ENCODE measurements around the gene TRIM56. TPM values are rescaled to one million over a fixed set of nuclear protein-coding genes. Genes with fewer than 3 reads are reported as not detected.

TRIM56 gene
- total RNA-seq, 1 experiment from 2014 or later = 23.1 TPM

DNA sequence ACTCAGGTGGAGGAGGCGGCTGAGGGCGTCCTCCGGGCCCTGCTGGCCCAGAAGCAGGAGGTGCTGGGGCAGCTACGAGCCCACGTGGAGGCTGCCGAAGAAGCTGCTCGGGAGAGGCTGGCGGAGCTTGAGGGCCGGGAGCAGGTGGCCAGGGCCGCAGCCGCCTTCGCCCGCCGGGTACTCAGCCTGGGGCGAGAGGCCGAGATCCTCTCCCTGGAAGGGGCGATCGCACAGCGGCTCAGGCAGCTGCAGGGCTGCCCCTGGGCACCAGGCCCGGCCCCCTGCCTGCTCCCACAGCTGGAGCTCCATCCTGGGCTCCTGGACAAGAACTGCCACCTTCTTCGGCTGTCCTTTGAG lies 2.8 kb downstream of the TRIM56 start (continued):
- TF ChIP-seq ZNF138 (CRISPR knock-in tag; conservative IDR thresholded peaks at IDR 0.05) (no peak), NR1H2 (CRISPR knock-in tag; IDR thresholded peaks at IDR 0.05) (no peak), RORB (CRISPR knock-in tag; IDR thresholded peaks at IDR 0.05) (no peak)
- TF ChIP-seq, protein P1, sequence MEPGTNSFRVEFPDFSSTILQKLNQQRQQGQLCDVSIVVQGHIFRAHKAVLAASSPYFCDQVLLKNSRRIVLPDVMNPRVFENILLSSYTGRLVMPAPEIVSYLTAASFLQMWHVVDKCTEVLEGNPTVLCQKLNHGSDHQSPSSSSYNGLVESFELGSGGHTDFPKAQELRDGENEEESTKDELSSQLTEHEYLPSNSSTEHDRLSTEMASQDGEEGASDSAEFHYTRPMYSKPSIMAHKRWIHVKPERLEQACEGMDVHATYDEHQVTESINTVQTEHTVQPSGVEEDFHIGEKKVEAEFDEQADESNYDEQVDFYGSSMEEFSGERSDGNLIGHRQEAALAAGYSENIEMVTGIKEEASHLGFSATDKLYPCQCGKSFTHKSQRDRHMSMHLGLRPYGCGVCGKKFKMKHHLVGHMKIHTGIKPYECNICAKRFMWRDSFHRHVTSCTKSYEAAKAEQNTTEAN (CRISPR knock-in tag; IDR thresholded peaks at IDR 0.05) = no peak
- TF ChIP-seq, protein P2, sequence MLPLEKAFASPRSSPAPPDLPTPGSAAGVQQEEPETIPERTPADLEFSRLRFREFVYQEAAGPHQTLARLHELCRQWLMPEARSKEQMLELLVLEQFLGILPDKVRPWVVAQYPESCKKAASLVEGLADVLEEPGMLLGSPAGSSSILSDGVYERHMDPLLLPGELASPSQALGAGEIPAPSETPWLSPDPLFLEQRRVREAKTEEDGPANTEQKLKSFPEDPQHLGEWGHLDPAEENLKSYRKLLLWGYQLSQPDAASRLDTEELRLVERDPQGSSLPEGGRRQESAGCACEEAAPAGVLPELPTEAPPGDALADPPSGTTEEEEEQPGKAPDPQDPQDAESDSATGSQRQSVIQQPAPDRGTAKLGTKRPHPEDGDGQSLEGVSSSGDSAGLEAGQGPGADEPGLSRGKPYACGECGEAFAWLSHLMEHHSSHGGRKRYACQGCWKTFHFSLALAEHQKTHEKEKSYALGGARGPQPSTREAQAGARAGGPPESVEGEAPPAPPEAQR (CRISPR knock-in tag; IDR thresholded peaks at IDR 0.05) = no peak

DNA sequence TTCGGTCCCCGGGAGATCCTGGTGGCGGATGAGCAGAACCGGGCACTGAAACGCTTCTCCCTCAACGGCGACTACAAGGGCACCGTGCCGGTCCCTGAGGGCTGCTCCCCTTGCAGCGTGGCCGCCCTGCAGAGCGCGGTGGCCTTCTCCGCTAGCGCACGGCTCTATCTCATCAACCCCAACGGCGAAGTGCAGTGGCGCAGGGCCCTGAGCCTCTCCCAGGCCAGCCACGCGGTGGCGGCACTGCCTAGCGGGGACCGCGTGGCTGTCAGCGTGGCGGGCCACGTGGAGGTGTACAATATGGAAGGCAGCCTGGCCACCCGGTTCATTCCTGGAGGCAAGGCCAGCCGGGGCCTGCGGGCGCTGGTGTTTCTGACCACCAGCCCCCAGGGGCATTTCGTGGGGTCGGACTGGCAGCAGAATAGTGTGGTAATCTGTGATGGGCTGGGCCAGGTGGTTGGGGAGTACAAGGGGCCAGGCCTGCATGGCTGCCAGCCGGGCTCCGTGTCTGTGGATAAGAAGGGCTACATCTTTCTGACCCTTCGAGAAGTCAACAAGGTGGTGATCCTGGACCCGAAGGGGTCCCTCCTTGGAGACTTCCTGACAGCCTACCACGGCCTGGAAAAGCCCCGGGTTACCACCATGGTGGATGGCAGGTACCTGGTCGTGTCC lies 3.7 kb downstream of the TRIM56 start:
- H3K27ac Mint-ChIP-seq = no peak overlapping the region
- POLR2A ChIA-PET = no interaction called here
- no peak overlapping the region for H3K4me3 Mint-ChIP-seq
- H3K27me3 Mint-ChIP-seq (ENCODE audit: low read depth) = no peaks in the 10 kb centered on the region
- H3K36me3 Mint-ChIP-seq = peaks cover 23% of the 10 kb centered on the region
- TF ChIP-seq, protein P3, sequence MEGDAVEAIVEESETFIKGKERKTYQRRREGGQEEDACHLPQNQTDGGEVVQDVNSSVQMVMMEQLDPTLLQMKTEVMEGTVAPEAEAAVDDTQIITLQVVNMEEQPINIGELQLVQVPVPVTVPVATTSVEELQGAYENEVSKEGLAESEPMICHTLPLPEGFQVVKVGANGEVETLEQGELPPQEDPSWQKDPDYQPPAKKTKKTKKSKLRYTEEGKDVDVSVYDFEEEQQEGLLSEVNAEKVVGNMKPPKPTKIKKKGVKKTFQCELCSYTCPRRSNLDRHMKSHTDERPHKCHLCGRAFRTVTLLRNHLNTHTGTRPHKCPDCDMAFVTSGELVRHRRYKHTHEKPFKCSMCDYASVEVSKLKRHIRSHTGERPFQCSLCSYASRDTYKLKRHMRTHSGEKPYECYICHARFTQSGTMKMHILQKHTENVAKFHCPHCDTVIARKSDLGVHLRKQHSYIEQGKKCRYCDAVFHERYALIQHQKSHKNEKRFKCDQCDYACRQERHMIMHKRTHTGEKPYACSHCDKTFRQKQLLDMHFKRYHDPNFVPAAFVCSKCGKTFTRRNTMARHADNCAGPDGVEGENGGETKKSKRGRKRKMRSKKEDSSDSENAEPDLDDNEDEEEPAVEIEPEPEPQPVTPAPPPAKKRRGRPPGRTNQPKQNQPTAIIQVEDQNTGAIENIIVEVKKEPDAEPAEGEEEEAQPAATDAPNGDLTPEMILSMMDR (IDR thresholded peaks at IDR 0.05) = no peak
- no peak for TF ChIP-seq NFYB (CRISPR knock-in tag; conservative IDR thresholded peaks at IDR 0.05; ENCODE audit: low read depth)
- no peak for TF ChIP-seq ZNF396 (CRISPR knock-in tag; IDR thresholded peaks at IDR 0.05; ENCODE audit: borderline replicate concordance)
- no peak for TF ChIP-seq SMAD3 (CRISPR knock-in tag; IDR thresholded peaks at IDR 0.05; ENCODE audit: borderline replicate concordance)
- TF ChIP-seq, protein P4, sequence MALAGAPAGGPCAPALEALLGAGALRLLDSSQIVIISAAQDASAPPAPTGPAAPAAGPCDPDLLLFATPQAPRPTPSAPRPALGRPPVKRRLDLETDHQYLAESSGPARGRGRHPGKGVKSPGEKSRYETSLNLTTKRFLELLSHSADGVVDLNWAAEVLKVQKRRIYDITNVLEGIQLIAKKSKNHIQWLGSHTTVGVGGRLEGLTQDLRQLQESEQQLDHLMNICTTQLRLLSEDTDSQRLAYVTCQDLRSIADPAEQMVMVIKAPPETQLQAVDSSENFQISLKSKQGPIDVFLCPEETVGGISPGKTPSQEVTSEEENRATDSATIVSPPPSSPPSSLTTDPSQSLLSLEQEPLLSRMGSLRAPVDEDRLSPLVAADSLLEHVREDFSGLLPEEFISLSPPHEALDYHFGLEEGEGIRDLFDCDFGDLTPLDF (CRISPR knock-in tag; IDR thresholded peaks at IDR 0.05) = no peak
- no peak for TF ChIP-seq IRF2 (CRISPR knock-in tag; IDR thresholded peaks at IDR 0.05; ENCODE audit: borderline replicate concordance, low read depth)
- TF ChIP-seq, protein P5, sequence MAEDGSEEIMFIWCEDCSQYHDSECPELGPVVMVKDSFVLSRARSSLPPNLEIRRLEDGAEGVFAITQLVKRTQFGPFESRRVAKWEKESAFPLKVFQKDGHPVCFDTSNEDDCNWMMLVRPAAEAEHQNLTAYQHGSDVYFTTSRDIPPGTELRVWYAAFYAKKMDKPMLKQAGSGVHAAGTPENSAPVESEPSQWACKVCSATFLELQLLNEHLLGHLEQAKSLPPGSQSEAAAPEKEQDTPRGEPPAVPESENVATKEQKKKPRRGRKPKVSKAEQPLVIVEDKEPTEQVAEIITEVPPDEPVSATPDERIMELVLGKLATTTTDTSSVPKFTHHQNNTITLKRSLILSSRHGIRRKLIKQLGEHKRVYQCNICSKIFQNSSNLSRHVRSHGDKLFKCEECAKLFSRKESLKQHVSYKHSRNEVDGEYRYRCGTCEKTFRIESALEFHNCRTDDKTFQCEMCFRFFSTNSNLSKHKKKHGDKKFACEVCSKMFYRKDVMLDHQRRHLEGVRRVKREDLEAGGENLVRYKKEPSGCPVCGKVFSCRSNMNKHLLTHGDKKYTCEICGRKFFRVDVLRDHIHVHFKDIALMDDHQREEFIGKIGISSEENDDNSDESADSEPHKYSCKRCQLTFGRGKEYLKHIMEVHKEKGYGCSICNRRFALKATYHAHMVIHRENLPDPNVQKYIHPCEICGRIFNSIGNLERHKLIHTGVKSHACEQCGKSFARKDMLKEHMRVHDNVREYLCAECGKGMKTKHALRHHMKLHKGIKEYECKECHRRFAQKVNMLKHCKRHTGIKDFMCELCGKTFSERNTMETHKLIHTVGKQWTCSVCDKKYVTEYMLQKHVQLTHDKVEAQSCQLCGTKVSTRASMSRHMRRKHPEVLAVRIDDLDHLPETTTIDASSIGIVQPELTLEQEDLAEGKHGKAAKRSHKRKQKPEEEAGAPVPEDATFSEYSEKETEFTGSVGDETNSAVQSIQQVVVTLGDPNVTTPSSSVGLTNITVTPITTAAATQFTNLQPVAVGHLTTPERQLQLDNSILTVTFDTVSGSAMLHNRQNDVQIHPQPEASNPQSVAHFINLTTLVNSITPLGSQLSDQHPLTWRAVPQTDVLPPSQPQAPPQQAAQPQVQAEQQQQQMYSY (CRISPR knock-in tag; IDR thresholded peaks at IDR 0.05) = no peak
- TF ChIP-seq, protein P6, sequence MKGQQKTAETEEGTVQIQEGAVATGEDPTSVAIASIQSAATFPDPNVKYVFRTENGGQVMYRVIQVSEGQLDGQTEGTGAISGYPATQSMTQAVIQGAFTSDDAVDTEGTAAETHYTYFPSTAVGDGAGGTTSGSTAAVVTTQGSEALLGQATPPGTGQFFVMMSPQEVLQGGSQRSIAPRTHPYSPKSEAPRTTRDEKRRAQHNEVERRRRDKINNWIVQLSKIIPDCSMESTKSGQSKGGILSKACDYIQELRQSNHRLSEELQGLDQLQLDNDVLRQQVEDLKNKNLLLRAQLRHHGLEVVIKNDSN (CRISPR knock-in tag; IDR thresholded peaks at IDR 0.05) = no peak
- TF ChIP-seq TCF7 (CRISPR knock-in tag; IDR thresholded peaks at IDR 0.05; ENCODE audit: low read depth) = no peak
- TF ChIP-seq, protein P7, sequence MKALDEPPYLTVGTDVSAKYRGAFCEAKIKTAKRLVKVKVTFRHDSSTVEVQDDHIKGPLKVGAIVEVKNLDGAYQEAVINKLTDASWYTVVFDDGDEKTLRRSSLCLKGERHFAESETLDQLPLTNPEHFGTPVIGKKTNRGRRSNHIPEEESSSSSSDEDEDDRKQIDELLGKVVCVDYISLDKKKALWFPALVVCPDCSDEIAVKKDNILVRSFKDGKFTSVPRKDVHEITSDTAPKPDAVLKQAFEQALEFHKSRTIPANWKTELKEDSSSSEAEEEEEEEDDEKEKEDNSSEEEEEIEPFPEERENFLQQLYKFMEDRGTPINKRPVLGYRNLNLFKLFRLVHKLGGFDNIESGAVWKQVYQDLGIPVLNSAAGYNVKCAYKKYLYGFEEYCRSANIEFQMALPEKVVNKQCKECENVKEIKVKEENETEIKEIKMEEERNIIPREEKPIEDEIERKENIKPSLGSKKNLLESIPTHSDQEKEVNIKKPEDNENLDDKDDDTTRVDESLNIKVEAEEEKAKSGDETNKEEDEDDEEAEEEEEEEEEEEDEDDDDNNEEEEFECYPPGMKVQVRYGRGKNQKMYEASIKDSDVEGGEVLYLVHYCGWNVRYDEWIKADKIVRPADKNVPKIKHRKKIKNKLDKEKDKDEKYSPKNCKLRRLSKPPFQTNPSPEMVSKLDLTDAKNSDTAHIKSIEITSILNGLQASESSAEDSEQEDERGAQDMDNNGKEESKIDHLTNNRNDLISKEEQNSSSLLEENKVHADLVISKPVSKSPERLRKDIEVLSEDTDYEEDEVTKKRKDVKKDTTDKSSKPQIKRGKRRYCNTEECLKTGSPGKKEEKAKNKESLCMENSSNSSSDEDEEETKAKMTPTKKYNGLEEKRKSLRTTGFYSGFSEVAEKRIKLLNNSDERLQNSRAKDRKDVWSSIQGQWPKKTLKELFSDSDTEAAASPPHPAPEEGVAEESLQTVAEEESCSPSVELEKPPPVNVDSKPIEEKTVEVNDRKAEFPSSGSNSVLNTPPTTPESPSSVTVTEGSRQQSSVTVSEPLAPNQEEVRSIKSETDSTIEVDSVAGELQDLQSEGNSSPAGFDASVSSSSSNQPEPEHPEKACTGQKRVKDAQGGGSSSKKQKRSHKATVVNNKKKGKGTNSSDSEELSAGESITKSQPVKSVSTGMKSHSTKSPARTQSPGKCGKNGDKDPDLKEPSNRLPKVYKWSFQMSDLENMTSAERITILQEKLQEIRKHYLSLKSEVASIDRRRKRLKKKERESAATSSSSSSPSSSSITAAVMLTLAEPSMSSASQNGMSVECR (CRISPR knock-in tag; IDR thresholded peaks at IDR 0.05; ENCODE audit: borderline replicate concordance) = no peak
- TF ChIP-seq ETV6 (CRISPR knock-in tag; IDR thresholded peaks at IDR 0.05) = no peak
- no peak for TF ChIP-seq KAT7 (CRISPR knock-in tag; IDR thresholded peaks at IDR 0.05; ENCODE audit: borderline replicate concordance)
- peaks cover 13% of the 10 kb centered on the region for H3K4me1 Mint-ChIP-seq
- CTCF ChIA-PET = no interaction called here
- ATAC-seq (no peak), DNase-seq (ENCODE audit: low spot score) (no peak)
- peaks cover 10% of the 10 kb centered on the region for H3K9me3 Mint-ChIP-seq
